Measurements from ENCODE around the gene TBC1D2.

The TBC1D2 gene

GRCh38 chr9:98260635-98261034 lies 5.2 kb upstream of the TBC1D2 start:
- ChIA-PET POLR2A (no interaction called here), CTCF (interaction anchor here (0.8 to 2.1 kb wide), 5 partner anchors 19 to 186 kb away, joined by 5 to 7 read pairs (median 6); no protein-coding TSS in a partner anchor)
- no peaks in the 10 kb centered on the region for H3K36me3 ChIP-seq (ENCODE audit: control insufficient read depth in 2 of 2, insufficient read depth in 1 of 2, low read length in 2 of 2)

GRCh38 chr9:98259791-98260190 lies 4.3 kb upstream of the TBC1D2 start:
- TF ChIP-seq ZNF423 (tag by site-specific recombination; IDR thresholded peaks at IDR 0.05) = no peak
- TF ChIP-seq SP7 (tag by site-specific recombination; IDR thresholded peaks at IDR 0.05) = no peak
- no peak for TF ChIP-seq MYNN (tag by site-specific recombination; IDR thresholded peaks at IDR 0.05; ENCODE audit: borderline replicate concordance)
- TF ChIP-seq ZNF639 (tag by site-specific recombination; IDR thresholded peaks at IDR 0.05) = no peak
- no peak for TF ChIP-seq ZNF768 (tag by site-specific recombination; IDR thresholded peaks at IDR 0.05)
- TF ChIP-seq ZNF501 (tag by site-specific recombination; IDR thresholded peaks at IDR 0.05) = no peak
- TF ChIP-seq ZNF350 (tag by site-specific recombination; IDR thresholded peaks at IDR 0.05) = no peak
- TF ChIP-seq PRDM6 (tag by site-specific recombination; IDR thresholded peaks at IDR 0.05) = no peak
- no peak for TF ChIP-seq EGR2 (tag by site-specific recombination; IDR thresholded peaks at IDR 0.05; ENCODE audit: low read depth)
- no peak for TF ChIP-seq ZSCAN30 (tag by site-specific recombination; IDR thresholded peaks at IDR 0.05)
- TF ChIP-seq ZNF777 (tag by site-specific recombination; IDR thresholded peaks at IDR 0.05; ENCODE audit: borderline replicate concordance) = no peak
- TF ChIP-seq BCL11B (tag by site-specific recombination; IDR thresholded peaks at IDR 0.05; ENCODE audit: low read depth) = no peak
- TF ChIP-seq ZIC2 (tag by site-specific recombination; IDR thresholded peaks at IDR 0.05) = no peak
- no peak for TF ChIP-seq ZNF202 (tag by site-specific recombination; IDR thresholded peaks at IDR 0.05; ENCODE audit: borderline replicate concordance)
- no peak for TF ChIP-seq ZNF211 (tag by site-specific recombination; IDR thresholded peaks at IDR 0.05; ENCODE audit: low read depth)
- TF ChIP-seq ZNF416 (tag by site-specific recombination; IDR thresholded peaks at IDR 0.05) = no peak
- no peak overlapping the region for H3K4me3 ChIP-seq (ENCODE audit: low read depth, low read length)
- H3K27ac ChIP-seq (ENCODE audit: extremely low read depth, low read depth, low read length) = no peak overlapping the region
- H3K4me1 ChIP-seq (ENCODE audit: control insufficient read depth, insufficient read depth, low read length) = no peaks in the 10 kb centered on the region
- no peaks in the 10 kb centered on the region for H3K36me3 ChIP-seq (ENCODE audit: control insufficient read depth in 2 of 2, insufficient read depth in 1 of 2, low read length in 2 of 2)
- ChIA-PET CTCF (interaction anchor here (0.5 to 2.1 kb wide), 9 partner anchors 52 to 551 kb away, joined by 3 to 9 read pairs (median 6); partner anchors contain the start of genes ANP32B and TRMO), POLR2A (no interaction called here)
- no peaks in the 10 kb centered on the region for H3K9me3 ChIP-seq (ENCODE audit: control insufficient read depth, insufficient read depth, low read depth, low read length)

More at GRCh38 chr9:98260635-98261034, 5.2 kb upstream of the TBC1D2 start:
- TF ChIP-seq ZBTB7A (tag by site-specific recombination; IDR thresholded peaks at IDR 0.05; ENCODE audit: low read depth) = no peak
- no peak for TF ChIP-seq ZBTB10 (tag by site-specific recombination; IDR thresholded peaks at IDR 0.05)
- TF ChIP-seq, protein P1, sequence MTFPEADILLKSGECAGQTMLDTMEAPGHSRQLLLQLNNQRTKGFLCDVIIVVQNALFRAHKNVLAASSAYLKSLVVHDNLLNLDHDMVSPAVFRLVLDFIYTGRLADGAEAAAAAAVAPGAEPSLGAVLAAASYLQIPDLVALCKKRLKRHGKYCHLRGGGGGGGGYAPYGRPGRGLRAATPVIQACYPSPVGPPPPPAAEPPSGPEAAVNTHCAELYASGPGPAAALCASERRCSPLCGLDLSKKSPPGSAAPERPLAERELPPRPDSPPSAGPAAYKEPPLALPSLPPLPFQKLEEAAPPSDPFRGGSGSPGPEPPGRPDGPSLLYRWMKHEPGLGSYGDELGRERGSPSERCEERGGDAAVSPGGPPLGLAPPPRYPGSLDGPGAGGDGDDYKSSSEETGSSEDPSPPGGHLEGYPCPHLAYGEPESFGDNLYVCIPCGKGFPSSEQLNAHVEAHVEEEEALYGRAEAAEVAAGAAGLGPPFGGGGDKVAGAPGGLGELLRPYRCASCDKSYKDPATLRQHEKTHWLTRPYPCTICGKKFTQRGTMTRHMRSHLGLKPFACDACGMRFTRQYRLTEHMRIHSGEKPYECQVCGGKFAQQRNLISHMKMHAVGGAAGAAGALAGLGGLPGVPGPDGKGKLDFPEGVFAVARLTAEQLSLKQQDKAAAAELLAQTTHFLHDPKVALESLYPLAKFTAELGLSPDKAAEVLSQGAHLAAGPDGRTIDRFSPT (tag by site-specific recombination; IDR thresholded peaks at IDR 0.05) = no peak
- TF ChIP-seq WT1 (tag by site-specific recombination; IDR thresholded peaks at IDR 0.05) = no peak
- TF ChIP-seq ZNF146 (tag by site-specific recombination; IDR thresholded peaks at IDR 0.05) = no peak
- TF ChIP-seq ZNF510 (tag by site-specific recombination; IDR thresholded peaks at IDR 0.05; ENCODE audit: insufficient replicate concordance) = no peak
- no peak for TF ChIP-seq ZNF664 (tag by site-specific recombination; IDR thresholded peaks at IDR 0.05)
- H3K4me3 ChIP-seq (ENCODE audit: low read depth, low read length) = no peak overlapping the region
- H3K4me1 ChIP-seq (ENCODE audit: control insufficient read depth, insufficient read depth, low read length) = no peaks in the 10 kb centered on the region
- no peaks in the 10 kb centered on the region for H3K9me3 ChIP-seq (ENCODE audit: control insufficient read depth, insufficient read depth, low read depth, low read length)
- H3K27ac ChIP-seq (ENCODE audit: extremely low read depth, low read depth, low read length) = no peak overlapping the region
